SU-DHL-6 (cell line): ENCODE data around the gene PPP1R13B.

Experiments used
- H2AFZ ChIP-seq: fragments of 200-600 bp; sonication (generic); 2 replicates; pipeline ENCODE4 v1.6.1; 2014; ENCODE audit warnings: low read depth, mild to moderate bottlenecking, moderate library complexity, mixed read lengths, antibody characterized with exemption, low read length; ENCODE audit not compliant: severe bottlenecking
- H3F3A ChIP-seq: fragments of 200-600 bp; shearing (Covaris generic); 2 replicates; pipeline ENCODE4 v1.6.0; 2016; ENCODE audit warnings: antibody characterized with exemption, mild to moderate bottlenecking; ENCODE audit not compliant: insufficient read depth
- H3K27ac ChIP-seq: fragments of 200-600 bp; sonication (generic); 2 replicates; pipeline ENCODE4 v1.5.1; 2016; ENCODE audit warnings: low read depth, mild to moderate bottlenecking, low read length, moderate library complexity, mixed read lengths
- H3K27me3 ChIP-seq: fragments of 200-600 bp; sonication (generic), shearing (Covaris generic); 2 replicates; pipeline ENCODE4 v1.6.0; 2014; ENCODE audit warnings: mild to moderate bottlenecking, low read length
- H3K36me3 ChIP-seq: fragments of 200-600 bp; sonication (generic); 2 replicates; pipeline ENCODE4 v1.6.1; 2014; ENCODE audit warnings: mild to moderate bottlenecking, low read length, mixed read lengths
- H3K4me2 ChIP-seq: fragments of 300-600, 200-600 bp; shearing (Covaris generic), sonication (generic); 2 replicates; pipeline ENCODE4 v1.6.0; 2014; ENCODE audit warnings: low read length, low read depth, mild to moderate bottlenecking; ENCODE audit not compliant: poor library complexity, severe bottlenecking
- H3K4me3 ChIP-seq: fragments of 200-600 bp; sonication (generic); 2 replicates; pipeline ENCODE4 v1.5.1; 2014; ENCODE audit warnings: antibody characterized with exemption, low read length, mild to moderate bottlenecking, mixed read lengths; ENCODE audit not compliant: insufficient read depth, poor library complexity, severe bottlenecking
- H3K79me2 ChIP-seq: fragments of 200-600 bp; sonication (generic); 2 replicates; pipeline ENCODE4 v1.6.1; 2014; ENCODE audit warnings: mild to moderate bottlenecking, low read length, moderate library complexity; ENCODE audit not compliant: insufficient read depth
- H3K9ac ChIP-seq: fragments of 200-600 bp; sonication (generic); 2 replicates; pipeline ENCODE4 v1.7.0; 2014; ENCODE audit warnings: mild to moderate bottlenecking, low read length
- H3K9me2 ChIP-seq: fragments of 200-600 bp; sonication (generic); replicated peaks from 2 replicates; pipeline ENCODE4 v1.6.1; 2014; ENCODE audit warnings: low read length; ENCODE audit not compliant: insufficient read depth
- H3K9me3 ChIP-seq: fragments of 200-600 bp; sonication (generic); 2 replicates; pipeline ENCODE4 v1.6.1; 2014; ENCODE audit warnings: low read length, mixed read lengths; ENCODE audit not compliant: insufficient read depth
- H4K20me1 ChIP-seq: fragments of 200-600 bp; sonication (generic); 2 replicates; pipeline ENCODE4 v1.6.1; 2014; ENCODE audit warnings: low read depth, mild to moderate bottlenecking, antibody characterized with exemption, low read length, moderate library complexity, mixed read lengths
- CTCF ChIP-seq: fragments of 200-600 bp; sonication (generic); IDR thresholded peaks from one replicate; pipeline ENCODE4 v1.5.1; 2017; ENCODE audit warnings: antibody characterized with exemption, mild to moderate bottlenecking, low read length, moderate library complexity; ENCODE audit not compliant: insufficient read depth, poor library complexity, severe bottlenecking
- EZH2phosphoT487 ChIP-seq: fragments of 200-600 bp; sonication (generic), shearing (Covaris generic); conservative IDR thresholded peaks from 2 replicates; pipeline ENCODE4 v1.6.1; 2018; ENCODE audit warnings: mild to moderate bottlenecking, antibody characterized with exemption, low read length, moderate library complexity, mixed read lengths

PPP1R13B gene

GRCh38 chr14:103872481-103873113 lies 25.2 kb upstream of the PPP1R13B start:
- H3K79me2 ChIP-seq = no peaks in the 10 kb centered on the region
- no peaks in the 10 kb centered on the region for H4K20me1 ChIP-seq
- H2AFZ ChIP-seq = peak overlapping the region; percentile 97
- no peaks in the 10 kb centered on the region for H3F3A ChIP-seq
- H3K9me2 ChIP-seq = no peaks in the 10 kb centered on the region
- no peaks in the 10 kb centered on the region for H3K36me3 ChIP-seq
- peak overlapping the region; percentile 52 for H3K4me3 ChIP-seq
- peak overlapping the region; percentile 70 for H3K4me2 ChIP-seq
- peak overlapping the region; percentile 59 for H3K9ac ChIP-seq
- H3K27ac ChIP-seq = no peak overlapping the region
- no peaks in the 10 kb centered on the region for H3K9me3 ChIP-seq
- no peaks in the 10 kb centered on the region for H3K27me3 ChIP-seq
- TF ChIP-seq EZH2phosphoT487 (no peak), CTCF (no peak)

- H3K79me2 ChIP-seq = no peaks in the 10 kb centered on the region
- peak overlapping the region; percentile 97 for H2AFZ ChIP-seq
- no peaks in the 10 kb centered on the region for H3K9me3 ChIP-seq
- no peaks in the 10 kb centered on the region for H3K27me3 ChIP-seq
- no peaks in the 10 kb centered on the region for H3K9me2 ChIP-seq
- peak overlapping the region; percentile 52 for H3K4me3 ChIP-seq
- H3K27ac ChIP-seq = no peak overlapping the region
- H3K4me2 ChIP-seq = peak overlapping the region; percentile 70
- H3F3A ChIP-seq = no peaks in the 10 kb centered on the region
- no peaks in the 10 kb centered on the region for H3K36me3 ChIP-seq
- H3K9ac ChIP-seq = peak overlapping the region; percentile 59
- no peaks in the 10 kb centered on the region for H4K20me1 ChIP-seq
- TF ChIP-seq EZH2phosphoT487 = no peak
- no peak for TF ChIP-seq CTCF
Observed at GRCh38 chr14:103871596-103872480, 24.5 kb upstream of the PPP1R13B start.

- no peaks in the 10 kb centered on the region for H3K79me2 ChIP-seq
- H3K27ac ChIP-seq = no peak overlapping the region
- no peaks in the 10 kb centered on the region for H3K36me3 ChIP-seq
- no peak overlapping the region for H3K4me3 ChIP-seq
- no peaks in the 10 kb centered on the region for H4K20me1 ChIP-seq
- H3K27me3 ChIP-seq = no peaks in the 10 kb centered on the region
- TF ChIP-seq CTCF (no peak), EZH2phosphoT487 (no peak)
- H3F3A ChIP-seq = no peaks in the 10 kb centered on the region
- H2AFZ ChIP-seq = no peak overlapping the region
- no peaks in the 10 kb centered on the region for H3K9me2 ChIP-seq
- H3K4me2 ChIP-seq = no peak overlapping the region
- H3K9ac ChIP-seq = no peak overlapping the region
- H3K9me3 ChIP-seq = no peaks in the 10 kb centered on the region
Observed at GRCh38 chr14:103870891-103871595, 23.7 kb upstream of the PPP1R13B start.
